HEK293 (cell line): Measurements from ENCODE around the gene COMMD7.

Experiments
- CTCF ChIA-PET: fragments of 350-600 bp; formaldehyde crosslinking; extraction: SDS; loops from one replicate; lab custom pipeline; 2021; ENCODE audit warnings: antibody characterized with exemption; lab: Yijun Ruan, JAX
- POLR2A ChIA-PET: fragments of 300-600 bp; formaldehyde crosslinking; extraction: SDS; loops from one replicate; lab custom pipeline; 2020; ENCODE audit warnings: antibody characterized with exemption, inconsistent platforms; lab: Yijun Ruan, JAX
- H3K27ac ChIP-seq: fragments of 200-500 bp; sonication (Bioruptor generic); 2 replicates; pipeline ENCODE4 v1.5.1; 2014; ENCODE audit warnings: low read depth, low read length, control low read depth, inconsistent platforms; ENCODE audit errors: extremely low read depth
- H3K36me3 ChIP-seq, 2 experiments: fragments of 200-500 bp in 1 of 2; sonication (Bioruptor generic) in 1 of 2; 1 replicate in 1 of 2; 2 replicates in 1 of 2; pipeline ENCODE4 v1.5.1; 2014 to 2017; ENCODE audit warnings: inconsistent platforms in 2 of 2, low read length in 2 of 2; ENCODE audit not compliant: control insufficient read depth in 2 of 2, insufficient read depth in 1 of 2
- H3K4me1 ChIP-seq: fragments of 200-500 bp; sonication (Bioruptor generic); 2 replicates; pipeline ENCODE4 v1.5.1; 2014; ENCODE audit warnings: mild to moderate bottlenecking, low read length, inconsistent platforms; ENCODE audit not compliant: control insufficient read depth, insufficient read depth
- H3K4me3 ChIP-seq: 2 replicates; pipeline ENCODE4 v1.5.1; 2011; ENCODE audit warnings: low read depth, mild to moderate bottlenecking, control low read depth, low read length, moderate library complexity
- H3K9me3 ChIP-seq: fragments of 200-500 bp; sonication (Bioruptor generic); 2 replicates; pipeline ENCODE4 v1.5.1; 2014; ENCODE audit warnings: low read depth, low read length, inconsistent platforms; ENCODE audit not compliant: control insufficient read depth, insufficient read depth
- CTCF ChIP-seq: fragments of 450-650 bp; formaldehyde crosslinking; IDR thresholded peaks from 2 replicates; pipeline ENCODE4 v1.5.1; 2016; ENCODE audit warnings: missing biosample characterization, missing genetic modification characterization
- EGR2 ChIP-seq: fragments of 450-650 bp; formaldehyde crosslinking; IDR thresholded peaks from 2 replicates; pipeline ENCODE4 v1.5.1; 2016; ENCODE audit warnings: low read depth, missing biosample characterization, missing genetic modification characterization
- GLI2 ChIP-seq: fragments of 450-650 bp; formaldehyde crosslinking; IDR thresholded peaks from 2 replicates; pipeline ENCODE4; 2017; ENCODE audit warnings: missing biosample characterization, missing genetic modification characterization, low read depth, borderline replicate concordance
- GLI4 ChIP-seq: fragments of 450-650 bp; formaldehyde crosslinking; IDR thresholded peaks from 2 replicates; pipeline ENCODE4 v1.5.1; 2016; ENCODE audit warnings: missing biosample characterization, missing genetic modification characterization
- ZBTB1 ChIP-seq: fragments of 450-650 bp; formaldehyde crosslinking; IDR thresholded peaks from 2 replicates; pipeline ENCODE4 v1.5.1; 2016; ENCODE audit warnings: missing biosample characterization, missing genetic modification characterization
- ZBTB7A ChIP-seq: fragments of 450-650 bp; formaldehyde crosslinking; IDR thresholded peaks from 2 replicates; pipeline ENCODE4 v1.5.1; 2016; ENCODE audit warnings: low read depth, missing biosample characterization, missing genetic modification characterization
- ZFHX2 ChIP-seq: fragments of 450-650 bp; formaldehyde crosslinking; conservative IDR thresholded peaks from 2 replicates; pipeline ENCODE4 v1.5.1; 2016; ENCODE audit warnings: missing biosample characterization, missing genetic modification characterization
- ZFP37 ChIP-seq: fragments of 450-650 bp; formaldehyde crosslinking; IDR thresholded peaks from 2 replicates; pipeline ENCODE4 v1.5.1; 2016; ENCODE audit warnings: missing biosample characterization, missing genetic modification characterization
- ZIC2 ChIP-seq: fragments of 450-650 bp; formaldehyde crosslinking; IDR thresholded peaks from 2 replicates; pipeline ENCODE4 v1.5.1; 2016; ENCODE audit warnings: missing biosample characterization, missing genetic modification characterization
- ZNF169 ChIP-seq: fragments of 450-650 bp; formaldehyde crosslinking; IDR thresholded peaks from 2 replicates; pipeline ENCODE4 v1.5.1; 2016; ENCODE audit warnings: missing biosample characterization, missing genetic modification characterization
- ZNF311 ChIP-seq: fragments of 450-650 bp; formaldehyde crosslinking; IDR thresholded peaks from 2 replicates; pipeline ENCODE4 v1.5.1; 2017; ENCODE audit warnings: missing biosample characterization, missing genetic modification characterization, borderline replicate concordance
- ZNF37A ChIP-seq: fragments of 450-650 bp; IDR thresholded peaks from 2 replicates; pipeline ENCODE4 v1.5.1; 2018; ENCODE audit warnings: missing biosample characterization, missing genetic modification characterization
- ZNF423 ChIP-seq: fragments of 450-650 bp; formaldehyde crosslinking; IDR thresholded peaks from 2 replicates; pipeline ENCODE4 v1.5.1; 2016; ENCODE audit warnings: missing biosample characterization, missing genetic modification characterization
- ZNF596 ChIP-seq: fragments of 450-650 bp; IDR thresholded peaks from 2 replicates; pipeline ENCODE4 v1.5.0; 2018; ENCODE audit warnings: missing biosample characterization, mild to moderate bottlenecking, missing genetic modification characterization, moderate library complexity
- ZNF704 ChIP-seq: fragments of 450-650 bp; formaldehyde crosslinking; IDR thresholded peaks from 2 replicates; pipeline ENCODE4 v1.5.1; 2016; ENCODE audit warnings: missing biosample characterization, missing genetic modification characterization
- TF ChIP-seq, protein P1 (sequence below): fragments of 450-650 bp; formaldehyde crosslinking; IDR thresholded peaks from 2 replicates; pipeline ENCODE4 v1.5.1; 2016; ENCODE audit warnings: missing biosample characterization, missing genetic modification characterization
- TF ChIP-seq, protein P2 (sequence below): fragments of 450-650 bp; IDR thresholded peaks from 2 replicates; pipeline ENCODE4 v1.5.1; 2018; ENCODE audit warnings: missing biosample characterization, mild to moderate bottlenecking, missing genetic modification characterization

Gene COMMD7

DNA sequence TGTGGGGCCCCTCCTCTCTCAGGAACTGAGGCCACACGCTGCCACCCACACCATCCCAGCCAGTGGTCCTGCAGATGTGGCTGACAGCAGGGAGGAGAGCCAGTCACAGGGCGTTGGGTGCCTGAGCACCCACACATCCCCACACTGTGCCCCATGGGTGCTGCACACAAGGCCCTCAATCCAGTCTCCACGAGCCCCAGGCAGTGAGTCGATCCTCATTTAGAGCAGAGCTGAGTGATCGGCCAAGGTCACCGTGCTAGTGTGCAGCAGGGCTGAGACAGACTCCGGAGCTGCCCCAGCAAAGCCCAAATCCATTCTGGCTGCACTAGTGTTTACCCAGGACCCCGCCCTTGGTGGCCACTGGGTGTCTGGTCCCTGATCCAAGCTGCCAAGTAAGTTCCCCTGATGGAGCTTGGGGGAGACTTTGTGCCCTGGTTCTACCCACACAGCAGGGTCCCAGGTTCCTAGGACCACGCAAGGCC lies 78.5 kb downstream of the COMMD7 start:
- no peaks in the 10 kb centered on the region for H3K4me1 ChIP-seq
- H3K9me3 ChIP-seq, result no peaks in the 10 kb centered on the region
- H3K4me3 ChIP-seq, result no peak overlapping the region
- ChIA-PET CTCF (interaction anchor here (0.5 to 0.9 kb wide), 2 partner anchors 11 to 12 kb away, joined by 4 to 6 read pairs; no protein-coding TSS in a partner anchor), POLR2A (interaction anchor here (0.6 to 1.0 kb wide), 2 partner anchors 181 to 1079 kb away, joined by 3 to 4 read pairs; no protein-coding TSS in a partner anchor)
- H3K27ac ChIP-seq, result peak overlapping the region; percentile 3; the same call in 1 of the 2 replicates
- no peaks in the 10 kb centered on the region for H3K36me3 ChIP-seq
- peak; percentile 33; the same call in 1 of the 2 replicates for TF ChIP-seq ZIC2
- no peak for TF ChIP-seq ZNF311 (tag by site-specific recombination)
- 0 out of 2 replicates have a peak, but pooled peaks have one; percentile 22 for TF ChIP-seq EGR2 (tag by site-specific recombination)
- peak; percentile 20; the same call in 1 of the 2 replicates for TF ChIP-seq ZFHX2 (tag by site-specific recombination)
- TF ChIP-seq ZNF704 (tag by site-specific recombination), result no peak
- TF ChIP-seq, all 188 proteins: peak for 3

DNA sequence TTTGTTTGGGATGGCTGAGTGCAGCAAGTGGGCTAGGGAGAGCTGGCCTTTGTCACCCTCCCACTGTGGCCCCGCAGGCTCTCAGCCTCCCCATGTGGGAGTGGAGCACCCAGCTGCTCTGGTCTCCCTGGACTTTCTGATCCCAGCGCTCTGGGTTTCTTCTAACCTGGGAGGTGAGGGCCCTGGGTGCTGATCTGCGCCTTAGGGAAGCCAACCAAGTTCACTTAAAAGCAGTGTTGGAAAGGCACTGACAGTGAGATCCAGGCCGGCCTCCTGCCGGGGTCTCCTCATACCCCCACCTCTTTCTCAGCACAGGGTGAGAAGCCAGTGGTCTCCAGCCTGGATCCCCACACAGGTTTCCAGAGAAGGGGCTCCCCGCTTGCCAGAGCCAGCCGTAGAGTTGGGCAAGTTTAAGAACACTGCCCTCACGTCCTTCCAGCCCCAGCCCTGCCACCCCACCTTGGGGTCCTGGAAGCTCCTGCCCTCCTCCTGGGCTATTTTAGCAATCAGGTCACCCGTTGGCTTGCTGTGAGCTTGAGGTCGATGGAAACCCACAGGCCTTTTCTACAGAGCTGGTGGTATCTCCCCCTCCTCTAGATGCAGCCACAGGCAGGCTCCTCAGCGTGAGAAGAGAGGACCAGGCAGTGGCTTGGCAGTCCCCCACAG lies 79.1 kb downstream of the COMMD7 start:
- Histone ChIP-seq H3K36me3 (no peaks in the 10 kb centered on the region), H3K27ac (peak overlapping the region; percentile 19; the same call in 1 of the 2 replicates), H3K4me1 (no peaks in the 10 kb centered on the region), H3K9me3 (no peaks in the 10 kb centered on the region), H3K4me3 (no peak overlapping the region)
- TF ChIP-seq, protein P1, sequence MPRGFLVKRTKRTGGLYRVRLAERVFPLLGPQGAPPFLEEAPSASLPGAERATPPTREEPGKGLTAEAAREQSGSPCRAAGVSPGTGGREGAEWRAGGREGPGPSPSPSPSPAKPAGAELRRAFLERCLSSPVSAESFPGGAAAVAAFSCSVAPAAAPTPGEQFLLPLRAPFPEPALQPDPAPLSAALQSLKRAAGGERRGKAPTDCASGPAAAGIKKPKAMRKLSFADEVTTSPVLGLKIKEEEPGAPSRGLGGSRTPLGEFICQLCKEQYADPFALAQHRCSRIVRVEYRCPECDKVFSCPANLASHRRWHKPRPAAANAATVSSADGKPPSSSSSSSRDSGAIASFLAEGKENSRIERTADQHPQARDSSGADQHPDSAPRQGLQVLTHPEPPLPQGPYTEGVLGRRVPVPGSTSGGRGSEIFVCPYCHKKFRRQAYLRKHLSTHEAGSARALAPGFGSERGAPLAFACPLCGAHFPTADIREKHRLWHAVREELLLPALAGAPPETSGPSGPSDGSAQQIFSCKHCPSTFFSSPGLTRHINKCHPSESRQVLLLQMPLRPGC (tag by site-specific recombination), result no peak
- no peak for TF ChIP-seq ZNF169 (tag by site-specific recombination)
- TF ChIP-seq GLI2, result no peak
- TF ChIP-seq ZBTB1, result no peak
- no peak for TF ChIP-seq GLI4 (tag by site-specific recombination)
- no peak for TF ChIP-seq CTCF (tag by site-specific recombination)
- TF ChIP-seq ZNF423 (tag by site-specific recombination), result no peak
- TF ChIP-seq ZFHX2 (tag by site-specific recombination), result no peak
- TF ChIP-seq, protein P2, sequence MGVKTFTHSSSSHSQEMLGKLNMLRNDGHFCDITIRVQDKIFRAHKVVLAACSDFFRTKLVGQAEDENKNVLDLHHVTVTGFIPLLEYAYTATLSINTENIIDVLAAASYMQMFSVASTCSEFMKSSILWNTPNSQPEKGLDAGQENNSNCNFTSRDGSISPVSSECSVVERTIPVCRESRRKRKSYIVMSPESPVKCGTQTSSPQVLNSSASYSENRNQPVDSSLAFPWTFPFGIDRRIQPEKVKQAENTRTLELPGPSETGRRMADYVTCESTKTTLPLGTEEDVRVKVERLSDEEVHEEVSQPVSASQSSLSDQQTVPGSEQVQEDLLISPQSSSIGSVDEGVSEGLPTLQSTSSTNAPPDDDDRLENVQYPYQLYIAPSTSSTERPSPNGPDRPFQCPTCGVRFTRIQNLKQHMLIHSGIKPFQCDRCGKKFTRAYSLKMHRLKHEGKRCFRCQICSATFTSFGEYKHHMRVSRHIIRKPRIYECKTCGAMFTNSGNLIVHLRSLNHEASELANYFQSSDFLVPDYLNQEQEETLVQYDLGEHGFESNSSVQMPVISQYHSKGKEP (tag by site-specific recombination), result no peak
- no peak for TF ChIP-seq ZFP37 (tag by site-specific recombination)
- no peak for TF ChIP-seq ZNF596 (tag by site-specific recombination)
- TF ChIP-seq ZNF37A (tag by site-specific recombination), result no peak
- TF ChIP-seq ZBTB7A (tag by site-specific recombination), result no peak
- ChIA-PET POLR2A (interaction anchor here (0.6 kb wide), 1 partner anchor 1079 kb away, joined by 3 read pairs; no protein-coding TSS in a partner anchor), CTCF (interaction anchor here (0.6 to 0.7 kb wide), 2 partner anchors 115 to 144 kb away, joined by 3 to 4 read pairs; no protein-coding TSS in a partner anchor)
